Measurements from ENCODE around the gene FAM3A.
"Not testable (repeated sequence)": the region's sequence is repeated elsewhere in the genome, so short reads cannot be mapped to it uniquely, and the experiment has no call there.

The FAM3A gene

DNA sequence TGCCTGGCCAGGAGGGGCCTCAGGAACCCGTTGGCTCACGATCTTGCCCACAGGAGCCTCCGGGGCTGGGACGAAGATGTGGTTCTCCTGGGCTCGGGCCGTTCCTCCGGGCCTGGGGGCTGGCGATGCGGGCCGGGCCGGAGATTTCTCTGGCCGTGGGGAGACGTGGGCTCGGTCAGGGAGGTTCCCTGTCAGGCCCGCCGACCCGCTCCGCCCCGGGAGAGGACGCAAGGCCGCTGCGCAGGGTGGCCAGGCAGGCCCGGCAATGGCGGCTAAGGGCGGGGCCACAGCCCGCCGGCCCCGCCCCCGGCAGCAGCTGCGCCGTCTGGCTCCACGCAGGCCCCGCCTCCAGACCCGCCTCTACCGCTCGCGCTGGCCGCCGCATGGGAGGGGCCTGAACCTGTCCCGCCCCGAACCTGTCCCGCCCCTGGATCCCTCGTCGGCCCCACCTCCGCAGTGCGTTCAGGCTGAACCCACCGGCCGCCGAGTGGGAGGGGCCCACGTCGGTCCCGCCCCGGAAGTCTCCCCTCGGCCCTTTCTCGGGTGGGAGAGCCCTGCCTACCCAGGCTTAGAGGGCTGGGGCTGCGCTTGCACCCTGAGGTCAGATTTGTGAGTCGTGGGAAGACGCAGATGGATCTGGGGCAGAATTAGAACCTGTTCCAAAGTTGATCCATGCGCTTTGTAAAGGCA is at the start of gene FAM3A:
Gene FAM3A, minus strand, starts transcription at position 267 of the 690 bp plus-strand sequence. CDS start 460 bp downstream, outside the sequence.
- peak; percentile 88 for DNase-seq (ENCODE audit: low read depth)

GRCh38 chrX:154562295-154562694 is 46.3 kb upstream of the FAM3A start:
- not testable (repeated sequence) for DNase-seq (ENCODE audit: low read depth)

DNA sequence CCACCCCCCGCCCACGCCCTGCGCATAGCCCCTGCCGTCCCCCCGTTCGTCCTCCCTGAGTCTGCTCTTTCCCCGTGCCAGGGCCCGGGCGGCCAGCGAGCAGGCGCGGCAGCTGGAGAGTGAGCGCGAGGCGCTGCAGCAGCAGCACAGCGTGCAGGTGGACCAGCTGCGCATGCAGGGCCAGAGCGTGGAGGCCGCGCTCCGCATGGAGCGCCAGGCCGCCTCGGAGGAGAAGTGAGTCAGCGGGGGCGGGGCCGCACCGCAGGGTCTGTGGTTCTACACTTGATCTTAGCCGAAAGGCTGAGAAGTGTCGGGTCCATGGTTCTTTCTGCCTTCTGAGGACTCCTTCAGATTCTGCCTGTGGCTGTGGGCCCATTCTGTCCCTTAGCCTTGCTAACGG is 44.3 kb upstream of the FAM3A start:
- not testable (repeated sequence) for DNase-seq (ENCODE audit: low read depth)

DNA sequence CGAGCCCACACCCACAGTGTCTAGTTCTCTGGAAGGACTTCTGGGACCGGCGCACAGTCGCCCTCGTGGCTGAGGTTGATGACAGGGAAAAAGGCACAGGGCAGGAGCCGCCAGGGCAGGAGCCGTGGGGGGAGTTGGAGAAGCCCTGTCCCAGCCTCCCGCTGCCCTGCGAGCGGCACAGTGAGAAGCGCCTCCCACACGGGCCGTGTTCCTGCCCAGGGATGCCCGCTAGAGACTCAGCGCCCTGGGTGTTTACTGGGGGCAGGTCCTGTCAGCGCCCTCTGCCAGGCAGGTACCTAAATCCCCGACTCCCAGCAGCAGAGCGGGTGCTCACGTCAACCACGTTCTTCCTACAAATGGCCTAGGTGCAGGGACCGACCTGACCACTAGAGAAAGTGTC is 42.9 kb upstream of the FAM3A start:
- DNase-seq (ENCODE audit: low read depth) = not testable (repeated sequence)

GRCh38 chrX:154558060-154558690 is 42.1 kb upstream of the FAM3A start:
- DNase-seq (ENCODE audit: low read depth) = not testable (repeated sequence)

GRCh38 chrX:154552112-154552806 is 36.2 kb upstream of the FAM3A start:
- DNase-seq (ENCODE audit: low read depth) = not testable (repeated sequence)

DNA sequence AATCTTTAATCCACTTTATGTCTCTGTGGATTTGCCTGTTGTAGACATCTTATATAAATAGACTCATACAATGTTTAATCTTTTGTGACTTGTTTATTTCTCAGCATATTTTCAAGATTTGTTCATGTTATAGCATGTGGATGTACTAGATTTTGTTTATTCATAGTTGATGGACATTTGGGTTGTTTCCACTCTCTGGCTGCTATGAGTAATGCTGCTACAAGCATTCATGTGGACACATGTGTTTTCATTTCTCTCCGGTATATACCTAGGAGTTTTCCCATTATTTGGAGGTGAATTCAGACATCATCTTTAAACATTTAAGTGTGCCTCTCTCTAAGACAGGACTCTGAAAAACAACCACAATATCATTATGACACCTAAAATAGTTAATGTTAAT is 33.7 kb upstream of the FAM3A start:
- DNase-seq (ENCODE audit: low read depth) = no peak

- no peak for DNase-seq (ENCODE audit: low read depth)
Observed at GRCh38 chrX:154548028-154548316, 31.9 kb upstream of the FAM3A start.

DNA sequence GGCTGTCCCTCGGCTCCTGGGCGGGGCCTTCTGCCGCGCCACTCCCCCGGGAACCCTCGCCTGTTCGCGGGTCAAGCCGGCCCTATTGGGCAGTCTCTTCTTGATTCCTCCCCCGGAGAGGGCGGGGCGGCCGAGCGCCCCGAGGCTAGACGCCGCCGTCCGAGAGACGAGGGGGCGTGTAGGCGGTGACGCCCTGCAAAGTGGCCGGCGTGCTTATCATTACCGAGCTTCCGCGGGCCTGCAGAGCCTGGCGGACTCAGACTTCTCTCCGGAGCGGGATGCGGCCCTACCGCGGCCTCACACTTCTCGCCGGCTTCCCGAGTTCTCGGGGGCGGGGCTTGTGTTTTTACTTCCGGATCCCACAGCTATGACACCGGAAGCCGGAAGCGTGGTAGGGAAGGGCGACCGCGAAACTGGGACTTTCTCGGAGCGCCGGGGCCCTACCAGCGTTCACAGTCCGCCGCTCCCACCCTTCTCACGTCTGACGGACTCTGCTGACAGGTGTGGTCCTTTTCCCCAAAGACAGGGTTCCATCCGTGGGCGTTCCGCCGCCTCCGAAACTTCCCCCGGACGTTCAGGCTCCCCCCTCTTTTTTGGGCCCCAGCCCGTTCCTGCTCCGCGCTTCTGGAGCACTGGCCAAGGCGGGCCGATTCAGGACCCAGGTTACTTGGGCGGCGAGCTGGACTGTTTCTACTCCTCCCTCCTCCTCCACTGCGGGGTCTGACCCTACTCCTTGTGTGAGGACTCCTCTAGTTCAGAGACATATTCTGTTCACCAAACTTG is 31.4 kb upstream of the FAM3A start, which contains the start of gene IKBKG:
Gene IKBKG, plus strand, starts transcription at position 376 of the 783 bp plus-strand sequence. CDS start 4,383 bp downstream, outside the sequence.
- DNase-seq (ENCODE audit: low read depth) = peak; percentile 77

- DNase-seq (ENCODE audit: low read depth) = peak; percentile 69
Observed at GRCh38 chrX:154546354-154547244, 30.6 kb upstream of the FAM3A start, which contains the start of gene G6PD. TSS of gene G6PD (minus strand) at chrX:154546846. CDS start at chrX:154546155, 691 bp downstream.

DNA sequence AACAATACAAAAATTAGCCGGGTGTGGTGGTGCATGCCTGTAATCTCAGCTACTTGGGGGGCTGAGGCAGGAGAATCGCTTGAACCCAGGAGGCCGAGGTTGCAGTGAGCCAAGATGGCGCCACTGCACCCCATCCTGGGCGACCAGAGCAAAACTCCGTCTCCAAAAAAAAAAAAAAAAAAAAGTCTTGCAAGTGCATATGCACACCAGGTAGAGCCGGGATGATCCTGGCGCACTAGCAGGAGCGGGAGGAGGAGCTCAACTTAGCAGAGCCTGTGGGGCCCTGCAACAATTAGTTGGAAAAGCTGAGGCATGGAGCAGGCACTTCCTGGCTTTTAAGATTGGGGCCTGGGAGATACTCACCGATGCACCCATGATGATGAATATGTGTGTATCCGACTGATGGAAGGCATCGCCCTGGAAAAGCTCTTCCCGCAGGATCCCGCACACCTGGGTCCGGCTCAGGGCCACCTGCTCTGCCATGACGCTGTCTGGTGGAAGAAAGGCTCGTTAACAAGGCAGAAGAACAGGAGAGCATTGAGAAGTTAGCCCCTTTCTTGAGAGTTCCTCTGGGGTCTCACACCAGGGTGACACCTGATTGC is 29.7 kb upstream of the FAM3A start:
- DNase-seq (ENCODE audit: low read depth) = no peak

DNA sequence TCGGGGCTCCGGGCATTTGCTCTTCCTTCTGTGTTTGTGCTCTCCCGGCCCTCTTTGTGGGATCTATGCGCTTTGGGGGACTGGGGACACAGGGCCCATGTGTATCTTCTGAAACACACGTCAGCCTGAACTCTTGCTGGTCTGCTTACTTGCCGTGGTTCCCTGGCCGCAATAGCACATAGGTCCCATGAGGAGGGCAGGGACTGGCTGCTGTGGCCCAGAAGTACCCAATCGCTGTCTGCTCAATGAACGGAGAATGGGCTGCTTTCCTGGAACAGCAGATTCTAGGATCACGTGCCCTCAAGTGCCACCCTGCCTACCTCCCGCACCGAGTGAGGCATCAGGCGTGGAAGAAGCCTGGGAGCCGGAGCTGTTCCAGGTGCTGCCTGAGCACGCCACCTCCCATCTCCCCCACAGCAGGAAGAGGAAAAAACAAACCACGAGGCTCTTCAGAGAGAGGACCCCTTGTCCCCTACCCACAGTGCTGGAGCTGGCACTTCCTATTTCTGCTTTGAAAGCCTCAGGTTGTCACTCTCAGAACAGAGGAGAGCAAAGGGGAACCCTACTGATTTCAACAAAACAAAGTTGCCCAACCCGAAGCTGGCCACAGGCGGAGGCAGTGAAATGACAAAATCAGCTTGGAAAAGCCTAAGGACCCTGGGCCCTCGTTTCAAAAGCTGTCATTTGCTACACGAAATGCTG is 26.8 kb upstream of the FAM3A start:
- peak; percentile 11 for DNase-seq (ENCODE audit: low read depth)

DNA sequence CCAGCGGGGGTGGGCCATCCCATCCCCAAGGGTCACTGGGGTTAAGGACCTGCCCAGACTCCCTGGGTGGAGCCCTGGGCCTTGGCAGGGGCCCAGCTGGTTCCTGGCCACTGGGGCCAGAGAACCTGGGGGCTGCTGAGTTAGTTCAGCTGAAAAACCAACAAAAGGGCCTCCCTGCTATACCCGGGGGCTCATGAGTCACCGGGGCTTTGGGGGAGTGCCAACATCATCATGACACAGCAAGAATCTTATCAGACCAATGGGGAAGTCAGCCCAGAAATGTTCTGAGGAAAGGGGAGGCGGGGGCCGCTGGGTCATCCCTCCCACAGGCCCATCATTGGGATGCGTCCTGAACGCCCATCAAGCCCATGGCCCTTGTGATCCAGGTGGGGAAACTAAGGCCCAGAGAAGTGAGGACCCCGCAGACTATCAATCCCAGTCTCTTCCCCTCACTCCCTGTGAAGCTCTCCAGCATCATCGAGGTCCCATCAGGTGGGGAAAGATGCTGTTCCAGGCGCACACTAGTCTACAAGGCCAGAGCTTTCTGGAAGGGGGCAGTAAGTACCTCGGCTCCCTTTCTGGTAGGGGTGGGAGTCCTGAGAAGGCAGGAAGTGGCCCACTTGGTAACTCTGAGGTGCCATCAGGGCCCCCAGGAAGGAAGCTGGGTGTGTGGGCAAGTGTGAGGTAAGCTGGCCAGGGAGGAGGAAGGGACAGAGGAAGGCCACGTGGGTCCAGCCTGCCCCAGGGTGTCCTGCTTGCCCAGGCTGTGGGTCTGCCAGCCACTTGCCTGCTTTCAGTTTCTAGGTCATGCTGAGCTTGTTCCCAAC is 26.1 kb upstream of the FAM3A start:
- peak; percentile 55 for DNase-seq (ENCODE audit: low read depth)

DNA sequence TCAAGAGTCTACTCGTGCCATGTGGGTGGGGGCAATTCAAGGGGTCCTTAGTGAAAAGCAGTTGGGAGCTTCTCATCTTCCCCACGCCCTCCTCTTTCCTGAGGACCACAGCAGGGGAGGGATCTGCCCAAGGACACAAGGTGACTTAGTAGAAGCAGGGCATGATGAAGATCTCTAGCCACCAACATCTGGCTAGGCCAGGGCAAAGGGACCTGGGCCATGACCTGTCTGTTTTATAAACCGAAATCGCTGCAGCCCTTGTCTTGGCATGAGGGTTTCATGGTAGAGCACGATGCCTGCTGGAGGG is 25.5 kb upstream of the FAM3A start:
- DNase-seq (ENCODE audit: low read depth) = no peak

- no peak for DNase-seq (ENCODE audit: low read depth)
Observed at GRCh38 chrX:154540897-154541535, 25.0 kb upstream of the FAM3A start.

DNA sequence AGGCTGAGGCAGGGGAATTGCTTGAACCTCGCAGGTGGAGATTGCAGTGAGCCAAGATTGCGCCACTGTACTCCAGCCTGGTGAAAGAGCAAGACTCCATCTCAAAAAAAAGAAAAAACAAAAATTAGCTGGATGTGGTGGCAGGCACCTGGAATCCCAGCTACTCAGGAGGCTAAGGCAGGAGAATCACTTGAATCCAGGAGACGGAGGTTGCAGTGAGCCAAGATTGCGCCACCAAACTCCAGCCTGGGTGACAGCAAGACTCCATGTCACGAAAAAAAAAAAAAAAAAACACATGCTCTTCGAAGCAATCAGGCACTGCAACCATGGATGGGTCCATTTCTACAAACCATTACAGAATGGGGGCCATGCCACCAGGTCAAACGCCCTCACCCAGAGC is 24.3 kb upstream of the FAM3A start:
- not testable (repeated sequence) for DNase-seq (ENCODE audit: low read depth)

DNA sequence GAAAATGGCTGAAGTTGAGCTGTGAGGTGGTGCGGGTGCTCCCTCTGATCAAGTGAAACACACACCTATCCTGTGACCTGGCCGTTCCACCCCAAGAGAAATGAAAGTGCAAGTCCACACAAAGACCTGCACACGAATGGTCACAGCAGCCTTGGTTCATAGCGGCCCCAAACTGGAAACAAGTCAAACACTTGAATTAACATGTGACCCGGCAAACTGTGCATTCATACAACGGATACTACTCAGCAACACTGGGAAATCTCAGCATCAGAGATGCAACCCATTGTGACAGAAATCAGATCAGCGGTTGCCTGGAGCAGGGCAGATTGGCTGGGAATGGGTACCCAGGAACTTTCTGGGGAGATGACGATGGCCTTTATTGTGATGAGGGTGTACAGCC is 23.0 kb upstream of the FAM3A start:
- DNase-seq (ENCODE audit: low read depth) = no peak

DNA sequence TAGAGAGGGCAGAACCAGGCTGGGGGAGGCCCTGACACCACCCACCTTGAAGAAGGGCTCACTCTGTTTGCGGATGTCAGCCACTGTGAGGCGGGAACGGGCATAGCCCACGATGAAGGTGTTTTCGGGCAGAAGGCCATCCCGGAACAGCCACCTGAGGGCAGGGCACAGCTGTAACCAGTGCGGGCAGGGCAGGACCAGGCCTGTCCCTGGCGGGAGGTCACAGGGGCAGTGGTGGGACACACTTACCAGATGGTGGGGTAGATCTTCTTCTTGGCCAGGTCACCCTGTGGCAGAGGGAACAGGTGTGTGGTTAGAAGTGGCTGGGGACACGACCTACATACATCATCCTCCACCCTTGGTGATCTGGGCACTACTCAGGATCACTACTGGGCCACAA is 19.9 kb upstream of the FAM3A start:
- DNase-seq (ENCODE audit: low read depth) = no peak

Measured in activated gamma-delta T cell treated with anti-CD3 and anti-CD28 coated beads, Interleukin-2, amount 50 U/mL, for 16 hours (primary cell).